A549 (cell line): Measurements from ENCODE around the gene AGBL2. TPM values are rescaled to one million over a fixed set of nuclear protein-coding genes. Genes with fewer than 3 reads are reported as not detected.

Experiments used
- ATAC-seq, 2 experiments: fragments of 200-7000 bp in 1 of 2; fragments of >200 bp in 1 of 2; cut with Nextera tagmentation in 1 of 2; cut with Tn5 transposase in 1 of 2; 3 replicates each; pipeline versions ENCODE4 v1.8.0 to v1.9.1; 2018 to 2020; ENCODE audit warnings: mild to moderate bottlenecking in 1 of 2, moderate library complexity in 1 of 2
- CTCF ChIA-PET: fragments of 300-600 bp; sonication (Branson Sonifier 250); formaldehyde crosslinking; extraction: SDS; loops from one replicate; lab custom pipeline; 2021; ENCODE audit warnings: antibody characterized with exemption, inconsistent platforms; lab: Yijun Ruan, JAX
- POLR2A ChIA-PET: fragments of 350-600 bp; formaldehyde crosslinking; extraction: SDS; loops from one replicate; lab custom pipeline; 2021; ENCODE audit warnings: antibody characterized with exemption, inconsistent platforms; lab: Yijun Ruan, JAX
- DNase-seq, 2 experiments: peaks; one replicate each; pipeline versions ENCODE4 v3.0.0 to v3.0.0-alpha.2; 2011 to 2016; ENCODE audit warnings: low read depth in 1 of 2, low spot score in 1 of 2
- FAIRE-seq: peaks from 2 replicates; lab custom pipeline; 2011; peaks lifted over from hg19 to GRCh38; lab: Jason Lieb, UNC
- H3K27ac ChIP-seq, 2 experiments: fragments of >200 bp; sonication (Bioruptor Twin); formaldehyde crosslinking; 3 replicates each; pipeline ENCODE4 v1.5.1; 2016 to 2017
- H3K4me1 ChIP-seq: fragments of >200 bp; sonication (Bioruptor Twin); formaldehyde crosslinking; 3 replicates; pipeline ENCODE4 v1.6.1; 2016
- H3K4me2 ChIP-seq: fragments of >200 bp; sonication (Bioruptor Twin); formaldehyde crosslinking; 3 replicates; pipeline ENCODE4 v1.6.1; 2016
- H3K4me3 ChIP-seq: fragments of >200 bp; sonication (Bioruptor Twin); formaldehyde crosslinking; 3 replicates; pipeline ENCODE4 v1.5.1; 2016
- H3K9me3 ChIP-seq: fragments of >200 bp; sonication (Bioruptor Twin); formaldehyde crosslinking; 3 replicates; pipeline ENCODE4 v1.6.1; 2016
- BCL3 ChIP-seq: fragments of >200 bp; sonication (Bioruptor Twin); formaldehyde crosslinking; IDR thresholded peaks from 3 replicates; pipeline ENCODE4 v1.6.1; 2016
- CBX2 ChIP-seq: fragments of 200-600 bp; sonication (generic); IDR thresholded peaks from 2 replicates; pipeline ENCODE4 v1.6.1; 2016; ENCODE audit warnings: low read depth, mild to moderate bottlenecking, borderline replicate concordance
- CBX8 ChIP-seq: fragments of 200-600 bp; sonication (generic); IDR thresholded peaks from 2 replicates; pipeline ENCODE4 v1.6.1; 2016
- CHD2 ChIP-seq: fragments of 150-350 bp; IDR thresholded peaks from 2 replicates; pipeline ENCODE4 v1.6.1; 2014; ENCODE audit warnings: low read length; ENCODE audit not compliant: partially characterized antibody
- CHD4 ChIP-seq: fragments of 200-600 bp; sonication (generic); IDR thresholded peaks from 2 replicates; pipeline ENCODE4 v1.6.1; 2016; ENCODE audit warnings: antibody characterized with exemption, mild to moderate bottlenecking, borderline replicate concordance
- EP300 ChIP-seq, 2 experiments: fragments of >200 bp; sonication (Bioruptor Twin); formaldehyde crosslinking; IDR thresholded peaks; 2 replicates in 1 of 2; 3 replicates in 1 of 2; pipeline ENCODE4 v1.6.1; 2016 to 2017
- FOSB ChIP-seq: fragments of 250-450 bp; sonication (Bioruptor Pico); IDR thresholded peaks from 2 replicates; pipeline ENCODE4 v1.5.0; 2020; ENCODE audit warnings: mild to moderate bottlenecking, moderate library complexity
- FOSL2 ChIP-seq, 2 experiments: fragments of 450-650 bp in 1 of 2; fragments of >200 bp in 1 of 2; sonication (Bioruptor Twin) in 1 of 2; formaldehyde crosslinking; IDR thresholded peaks; 2 replicates each; pipeline versions ENCODE4 v1.5.0 to v1.6.1; 2016 to 2020; ENCODE audit warnings: mild to moderate bottlenecking in 1 of 2, moderate library complexity in 1 of 2
- GATA3 ChIP-seq: IDR thresholded peaks from 2 replicates; pipeline ENCODE4 v1.6.1; 2012; ENCODE audit warnings: borderline replicate concordance
- HDAC2 ChIP-seq: fragments of 200-600 bp; sonication (generic); IDR thresholded peaks from 2 replicates; pipeline ENCODE4 v1.6.1; 2016
- HOXA7 ChIP-seq: fragments of 250-450 bp; sonication (Bioruptor Pico); IDR thresholded peaks from 2 replicates; pipeline ENCODE4 v1.5.0; 2020; ENCODE audit warnings: mild to moderate bottlenecking, moderate library complexity
- HOXB5 ChIP-seq: fragments of 250-450 bp; sonication (Bioruptor Pico); IDR thresholded peaks from 2 replicates; pipeline ENCODE4 v1.5.0; 2020; ENCODE audit warnings: mild to moderate bottlenecking, moderate library complexity
- JUNB ChIP-seq: fragments of >200 bp; sonication (Bioruptor Twin); formaldehyde crosslinking; IDR thresholded peaks from 2 replicates; pipeline ENCODE4 v1.6.1; 2016
- KDM1A ChIP-seq: fragments of 200-600 bp; sonication (generic); IDR thresholded peaks from 2 replicates; pipeline ENCODE4 v1.6.1; 2016; ENCODE audit warnings: low read depth, mild to moderate bottlenecking
- MAFK ChIP-seq: fragments of 450-650 bp; IDR thresholded peaks from 2 replicates; pipeline ENCODE4 v1.6.1; 2014; ENCODE audit not compliant: partially characterized antibody
- MAZ ChIP-seq: fragments of 150-350 bp; IDR thresholded peaks from 2 replicates; pipeline ENCODE4 v1.6.1; 2014; ENCODE audit warnings: antibody characterized with exemption, low read depth, low read length, borderline replicate concordance
- MYC ChIP-seq: IDR thresholded peaks from 2 replicates; pipeline ENCODE4 v1.6.1; 2012; ENCODE audit warnings: mild to moderate bottlenecking, inconsistent platforms, low read length, improper control_type of control experiment, borderline replicate concordance
- PBX3 ChIP-seq: IDR thresholded peaks from 2 replicates; pipeline ENCODE4 v1.6.1; 2012
- POLR2AphosphoS2 ChIP-seq: conservative IDR thresholded peaks from 2 replicates; pipeline ENCODE4 v1.6.1; 2012; ENCODE audit warnings: low read length, improper control_type of control experiment, inconsistent platforms
- RCOR1 ChIP-seq: fragments of 150-350 bp; IDR thresholded peaks from 2 replicates; pipeline ENCODE4 v1.6.1; 2014; ENCODE audit warnings: antibody characterized with exemption, low read length, low read depth
- REST ChIP-seq: fragments of 200-600 bp; sonication (generic); IDR thresholded peaks from 2 replicates; pipeline ENCODE4 v1.6.1; 2016; ENCODE audit warnings: antibody characterized with exemption, mild to moderate bottlenecking, moderate library complexity
- TFCP2L1 ChIP-seq: fragments of 250-450 bp; sonication (Bioruptor Pico); IDR thresholded peaks from 2 replicates; pipeline ENCODE4 v1.5.0; 2021; ENCODE audit warnings: mild to moderate bottlenecking
- ZFP36 ChIP-seq: fragments of 450-650 bp; IDR thresholded peaks from 2 replicates; pipeline ENCODE4 v1.6.1; 2014; ENCODE audit warnings: borderline replicate concordance; ENCODE audit not compliant: partially characterized antibody
- WGBS: methylation state at CpG from one replicate; pipeline ENCODE4 v1.1.6; 2017; ENCODE audit errors: missing lambda C conversion rate; 5-methylcytosine and 5-hydroxymethylcytosine counted together
- polyA plus RNA-seq, 4 experiments: library from polyadenylated mRNA; depleted of rRNA in 3 of 4; stranded (reverse); fragments of >200 nt; fragmentation: RNase III in 1 of 4; extraction: RNeasy Plus Mini Kit Qiagen cat#74134 plus additional on column Dnase treatment in 1 of 4; gene quantifications; 2 replicates in 3 of 4; 3 replicates in 1 of 4; pipeline ENCODE4 v1.2.3, GENCODE V29; 2011 to 2017

Gene AGBL2
- polyA plus RNA-seq, 2 of the 4 experiments (the other 2 are of a cell fraction), result 1.9 to 7.4 TPM

- ChIA-PET CTCF (interaction anchor here (0.6 to 1.8 kb wide), 4 partner anchors 9 to 152 kb away, joined by 3 to 7 read pairs (median 4); no protein-coding TSS in a partner anchor), POLR2A (no interaction called here)
- 70% methylated on average over 5 of the region's 5 CpGs for WGBS
- no peak overlapping the region for H3K27ac ChIP-seq
- H3K4me3 ChIP-seq, result no peak overlapping the region
- FAIRE-seq, result no peak
- H3K9me3 ChIP-seq, result no peaks in the 10 kb centered on the region
- ATAC-seq, result 0 out of 6 replicates have a peak, but pooled peaks of 1 of the 2 experiments have one; percentile 25
- DNase-seq, result peak in 1 of 2 experiments; percentile 26
- no peak for TF ChIP-seq HDAC2
- no peak for TF ChIP-seq CHD2
- no peak for TF ChIP-seq POLR2AphosphoS2
- TF ChIP-seq FOSL2 (IDR thresholded peaks at IDR 0.05), result no peak
- no peak for TF ChIP-seq FOSL2 (CRISPR knock-in tag; IDR thresholded peaks at IDR 0.05)
- no peak for TF ChIP-seq KDM1A
- no peak for TF ChIP-seq CHD4
- no peak overlapping the region for H3K4me2 ChIP-seq
- H3K4me1 ChIP-seq, result peaks cover 7% of the 10 kb centered on the region
These were observed 1.5 kb upstream of the AGBL2 start for GRCh38 chr11:47716692-47717091.

GRCh38 chr11:47714554-47715081 lies 551 bp downstream of the AGBL2 start:
- CTCF ChIA-PET, result interaction anchor here (0.8 kb wide), 1 partner anchor 108 kb away, joined by 3 read pairs; no protein-coding TSS in a partner anchor
- H3K4me1 ChIP-seq, result peaks cover 7% of the 10 kb centered on the region
- no peak for FAIRE-seq

GRCh38 chr11:47711816-47712215 lies 3.4 kb downstream of the AGBL2 start:
- no peak for ATAC-seq
- ChIA-PET POLR2A (no interaction called here), CTCF (interaction anchor here (0.7 to 1.7 kb wide), 2 partner anchors 22 to 338 kb away, joined by 3 to 4 read pairs; no protein-coding TSS in a partner anchor)
- 81% methylated on average over 5 of the region's 5 CpGs for WGBS
- peaks cover 3% of the 10 kb centered on the region; the same call in 1 of the 3 replicates for H3K9me3 ChIP-seq
- no peak for FAIRE-seq
- DNase-seq, result no peak
- H3K4me3 ChIP-seq, result no peak overlapping the region
- peaks cover 7% of the 10 kb centered on the region for H3K4me1 ChIP-seq
- H3K27ac ChIP-seq, result no peak overlapping the region
- no peak for TF ChIP-seq HOXB5 (CRISPR knock-in tag)
- no peak for TF ChIP-seq REST
- TF ChIP-seq PBX3, result no peak
- TF ChIP-seq FOSL2 (IDR thresholded peaks at IDR 0.05), result no peak
- no peak for TF ChIP-seq FOSL2 (CRISPR knock-in tag; IDR thresholded peaks at IDR 0.05)
- no peak for TF ChIP-seq BCL3
- TF ChIP-seq JUNB, result no peak
- no peak for TF ChIP-seq TFCP2L1 (CRISPR knock-in tag)
- TF ChIP-seq MAFK, result no peak
- TF ChIP-seq CBX8, result no peak
- no peak for TF ChIP-seq EP300 (IDR thresholded peaks at IDR 0.05)
- TF ChIP-seq GATA3, result no peak
- TF ChIP-seq HOXA7, result no peak
- no peak for TF ChIP-seq MYC
- no peak for TF ChIP-seq KDM1A
- TF ChIP-seq ZFP36, result no peak
- no peak for TF ChIP-seq MAZ
- TF ChIP-seq FOSB (CRISPR knock-in tag), result no peak
- TF ChIP-seq POLR2AphosphoS2, result no peak
- no peak overlapping the region for H3K4me2 ChIP-seq

More at GRCh38 chr11:47714554-47715081, 551 bp downstream of the AGBL2 start:
- 23% methylated on average over 19 of the region's 19 CpGs for WGBS
- H3K4me3 ChIP-seq, result peak overlapping the region; percentile 76
- peak; percentile 67 to 68 for ATAC-seq
- POLR2A ChIA-PET, result interaction anchor here (0.9 to 1.2 kb wide), 4 partner anchors 15 to 107 kb away, joined by 3 read pairs; no protein-coding TSS in a partner anchor
- peak in 1 of 2 experiments; percentile 11 for DNase-seq
- no peaks in the 10 kb centered on the region for H3K9me3 ChIP-seq
- TF ChIP-seq RCOR1, result no peak
- TF ChIP-seq HDAC2, result 0 out of 2 replicates have a peak, but pooled peaks have one; percentile 20
- TF ChIP-seq CBX2, result no peak
- TF ChIP-seq KDM1A, result no peak
- peak overlapping the region; percentile 85 to 96 for H3K27ac ChIP-seq
- peak overlapping the region; percentile 79 for H3K4me2 ChIP-seq
